22Rv1 (cell line): Measurements from ENCODE around the gene MFGE8.

Experiments
- CTCF ChIP-seq: fragments of 450-650 bp; IDR thresholded peaks from 2 replicates; pipeline ENCODE4 v1.5.1; 2017; ENCODE audit warnings: mild to moderate bottlenecking
- ZFX ChIP-seq: fragments of 450-650 bp; IDR thresholded peaks from 2 replicates; pipeline ENCODE4 v1.6.1; 2017; ENCODE audit warnings: antibody characterized with exemption, borderline replicate concordance

DNA sequence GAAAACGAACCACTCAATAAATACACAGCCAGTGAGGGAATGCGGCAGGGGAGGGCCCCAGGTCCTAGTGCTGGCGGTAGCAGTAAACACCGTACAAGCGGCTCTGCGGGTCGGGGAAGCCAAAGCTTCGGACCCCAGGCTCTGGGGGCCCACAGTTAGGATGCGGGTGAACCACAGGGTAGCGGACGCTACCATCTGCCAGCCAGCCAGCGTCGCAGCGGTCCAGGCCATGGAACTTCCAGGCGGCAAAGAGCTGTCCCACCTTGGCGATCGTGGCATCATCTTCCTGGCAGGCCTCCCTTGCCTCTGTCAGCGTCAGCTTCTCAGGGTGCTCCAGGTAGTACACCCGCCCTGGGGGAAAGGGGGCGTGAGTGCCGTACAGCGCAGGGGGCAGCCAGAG, 35.3 kb downstream of the MFGE8 start:
- TF ChIP-seq CTCF (no peak), ZFX (no peak)
